ENCODE results near the gene ANKHD1.
"Not testable (repeated sequence)": the region's sequence is repeated elsewhere in the genome, so short reads cannot be mapped to it uniquely, and the experiment has no call there.

The ANKHD1 gene

DNA sequence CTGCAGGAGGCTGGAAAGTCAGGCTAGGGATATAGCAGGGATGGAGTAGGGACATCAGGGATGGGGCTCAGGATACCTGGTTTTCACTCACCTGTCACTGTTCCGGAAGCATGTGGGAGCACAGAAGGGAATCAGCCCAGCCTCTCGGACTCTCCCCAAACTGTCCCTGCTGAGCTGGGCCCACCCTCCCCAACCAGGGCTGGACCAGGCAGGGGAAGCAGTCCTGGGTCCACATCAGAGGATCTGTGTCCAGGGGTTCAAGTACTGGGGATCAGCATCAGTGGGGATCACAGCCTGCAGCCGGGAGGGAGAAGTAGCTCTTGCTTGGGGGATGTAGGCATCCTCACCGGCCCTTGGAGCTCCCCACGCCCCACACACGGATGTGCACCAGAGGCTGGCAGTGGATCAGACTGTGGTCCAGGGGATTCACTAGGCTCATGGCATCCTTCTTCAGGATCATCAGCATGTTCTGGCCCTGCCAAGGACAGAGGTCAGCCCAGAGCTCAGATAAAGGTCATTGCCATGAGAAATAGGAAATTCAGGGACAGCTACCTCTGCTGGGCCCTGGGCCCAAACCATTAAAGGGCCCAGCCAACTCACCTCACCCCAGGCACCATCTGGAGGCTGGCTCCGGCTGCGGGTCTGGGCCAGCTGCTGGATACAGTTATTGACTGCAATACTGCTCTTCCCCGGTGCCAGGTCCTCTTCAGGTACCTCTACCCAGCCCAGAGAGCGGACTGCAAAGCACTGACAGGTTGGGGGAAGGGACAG, 160.3 kb downstream of the ANKHD1 start:
- in situ Hi-C loops (cut with HindIII; ENCODE audit: low sequenced_read_pairs): no loop called here

DNA sequence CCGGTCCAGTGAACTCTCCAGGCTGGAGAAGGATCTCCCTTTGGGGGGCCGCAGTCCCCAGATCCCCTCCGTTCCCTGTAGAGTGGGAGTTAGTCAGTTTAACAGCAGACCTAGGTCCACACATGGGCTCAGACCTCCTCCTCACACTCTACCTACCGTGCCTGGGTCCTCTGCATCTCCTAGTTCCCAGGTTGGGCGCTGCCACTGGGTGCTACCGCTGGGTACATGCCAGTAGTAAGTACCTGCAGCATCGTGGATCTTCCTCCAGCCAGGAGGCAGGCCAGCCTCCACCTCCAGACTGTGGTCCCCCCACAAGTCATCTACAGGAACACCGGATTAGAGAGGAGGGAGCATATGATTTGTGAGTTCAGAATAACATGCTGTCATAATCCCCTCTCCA, 162.0 kb downstream of the ANKHD1 start:
- in situ Hi-C loops (cut with HindIII; ENCODE audit: low sequenced_read_pairs): no loop called here

DNA sequence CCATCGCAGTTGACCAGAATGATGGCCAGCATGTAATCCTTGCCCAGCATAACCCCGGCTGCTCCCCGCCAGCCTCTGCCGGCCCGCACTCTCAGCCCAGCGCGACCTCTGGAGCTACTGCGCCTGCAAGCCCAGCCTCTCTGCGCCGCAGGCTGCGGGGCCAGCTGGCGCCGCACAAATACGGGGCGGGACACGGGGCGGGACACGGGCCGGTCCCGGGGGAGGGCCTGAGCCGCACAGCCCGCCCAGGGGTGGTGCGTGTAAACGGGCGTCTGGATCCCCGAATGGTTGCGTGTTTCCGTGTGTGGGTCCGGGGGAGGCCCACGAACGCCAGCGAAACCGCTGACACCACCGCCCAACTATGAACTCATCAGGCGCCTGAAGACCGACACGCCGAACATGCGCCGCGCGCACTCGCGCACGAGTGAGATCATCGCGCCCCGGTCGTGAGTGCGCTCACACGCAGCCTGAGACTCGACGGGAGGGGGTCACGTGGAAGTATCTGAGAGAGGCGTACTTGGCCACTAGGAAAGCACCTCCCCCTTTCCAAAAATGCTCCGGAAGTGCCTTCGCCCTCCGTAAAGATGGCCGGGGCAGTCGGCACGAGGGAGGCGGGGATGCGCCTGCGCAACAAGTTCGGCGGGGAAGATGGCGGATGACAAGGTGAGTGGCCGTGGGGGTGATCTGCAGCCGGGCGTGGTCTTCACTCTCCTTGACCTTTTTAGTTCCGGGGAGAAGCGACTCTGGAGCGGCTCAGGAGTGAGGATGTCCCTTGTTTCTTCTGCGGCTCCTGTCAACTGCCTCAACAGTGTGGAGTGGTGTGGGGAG, 162.8 kb downstream of the ANKHD1 start, which contains the start of the genes APBB3 and SLC35A4:
Gene APBB3, minus strand, starts transcription at position 403 of the 828 bp plus-strand sequence. Its CDS starts 353 bp downstream, at position 50.
Gene SLC35A4, plus strand, starts transcription at position 633 of the 828 bp plus-strand sequence. CDS start 2,342 bp downstream, outside the sequence.
- in situ Hi-C loops (cut with HindIII; ENCODE audit: low sequenced_read_pairs): no loop called here

DNA sequence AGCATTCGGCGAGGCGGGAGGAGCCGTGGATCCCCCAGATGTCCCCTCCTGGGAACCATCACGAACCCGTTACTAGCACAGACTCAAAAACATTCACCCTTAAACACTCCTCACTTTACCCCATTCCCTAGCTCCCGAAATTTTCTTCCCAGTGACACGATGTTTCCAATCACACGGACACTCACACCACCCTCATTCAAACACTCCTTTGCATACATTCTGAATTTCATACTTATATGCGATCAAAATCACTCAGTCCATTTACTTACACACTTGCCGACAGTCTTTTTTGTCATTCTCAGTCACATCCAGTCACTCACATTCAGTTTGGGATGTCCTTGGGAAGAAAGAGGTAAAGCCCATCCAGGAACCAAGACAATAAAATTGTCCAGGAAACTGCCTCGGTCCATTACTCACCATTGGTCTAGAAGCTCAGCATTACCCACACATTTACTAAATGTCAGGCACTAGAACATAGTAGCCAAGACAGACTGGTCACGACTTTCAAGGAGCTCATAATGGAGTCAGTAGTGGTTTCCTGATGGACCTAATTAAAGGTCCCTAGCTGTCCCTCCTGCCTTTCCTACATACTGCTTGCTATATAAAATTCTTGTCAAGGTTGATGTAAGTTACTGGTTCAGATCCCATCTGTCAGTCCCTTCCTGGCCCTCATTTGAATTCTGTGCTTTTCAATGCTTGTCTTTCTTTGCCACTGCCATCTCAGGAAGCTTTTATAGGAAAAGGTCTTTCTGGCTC, 163.6 kb downstream of the ANKHD1 start:
- in situ Hi-C loops (cut with HindIII; ENCODE audit: low sequenced_read_pairs): no loop called here

DNA sequence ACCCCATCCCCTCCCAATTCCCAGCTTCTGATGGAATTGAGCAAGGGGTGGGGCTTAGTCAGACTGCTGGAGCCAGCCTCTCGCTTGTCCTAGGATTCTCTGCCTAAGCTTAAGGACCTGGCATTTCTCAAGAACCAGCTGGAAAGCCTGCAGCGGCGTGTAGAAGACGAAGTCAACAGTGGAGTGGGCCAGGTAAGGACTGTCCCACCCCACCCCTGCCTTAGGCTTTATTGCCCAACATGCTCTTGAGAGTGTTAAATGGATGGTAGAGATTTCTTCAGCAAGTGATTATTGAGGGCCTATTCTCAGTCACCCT, 164.1 kb downstream of the ANKHD1 start:
- in situ Hi-C loops (cut with HindIII; ENCODE audit: low sequenced_read_pairs): no loop called here

DNA sequence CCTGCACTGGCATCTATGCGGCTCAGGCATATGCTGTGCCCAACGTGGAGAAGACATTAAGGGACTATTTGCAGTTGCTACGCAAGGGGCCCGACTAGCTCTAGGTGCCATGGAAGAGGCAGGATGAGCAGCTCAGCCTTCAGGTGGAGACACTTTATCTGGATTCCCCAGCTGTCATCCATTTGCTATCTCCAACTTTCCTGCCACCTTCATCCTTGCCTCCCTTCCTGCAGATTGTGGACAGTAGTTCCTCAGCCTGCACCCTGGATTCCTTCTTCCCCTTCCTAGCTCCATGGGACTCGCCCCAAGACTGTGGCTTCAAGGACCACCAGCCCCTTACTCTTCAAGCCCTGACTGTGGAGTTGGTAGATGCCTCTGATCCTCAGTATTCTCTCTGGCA, 165.0 kb downstream of the ANKHD1 start:
- in situ Hi-C loops (cut with HindIII; ENCODE audit: low sequenced_read_pairs): no loop called here

DNA sequence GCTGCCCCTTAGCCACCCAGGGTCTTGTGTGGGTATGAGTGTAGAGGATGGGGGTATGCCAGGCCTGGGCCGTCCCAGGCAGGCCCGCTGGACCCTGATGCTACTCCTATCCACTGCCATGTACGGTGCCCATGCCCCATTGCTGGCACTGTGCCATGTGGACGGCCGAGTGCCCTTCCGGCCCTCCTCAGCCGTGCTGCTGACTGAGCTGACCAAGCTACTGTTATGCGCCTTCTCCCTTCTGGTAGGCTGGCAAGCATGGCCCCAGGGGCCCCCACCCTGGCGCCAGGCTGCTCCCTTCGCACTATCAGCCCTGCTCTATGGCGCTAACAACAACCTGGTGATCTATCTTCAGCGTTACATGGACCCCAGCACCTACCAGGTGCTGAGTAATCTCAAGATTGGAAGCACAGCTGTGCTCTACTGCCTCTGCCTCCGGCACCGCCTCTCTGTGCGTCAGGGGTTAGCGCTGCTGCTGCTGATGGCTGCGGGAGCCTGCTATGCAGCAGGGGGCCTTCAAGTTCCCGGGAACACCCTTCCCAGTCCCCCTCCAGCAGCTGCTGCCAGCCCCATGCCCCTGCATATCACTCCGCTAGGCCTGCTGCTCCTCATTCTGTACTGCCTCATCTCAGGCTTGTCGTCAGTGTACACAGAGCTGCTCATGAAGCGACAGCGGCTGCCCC, 165.6 kb downstream of the ANKHD1 start:
- in situ Hi-C loops (cut with HindIII; ENCODE audit: low sequenced_read_pairs): no loop called here

DNA sequence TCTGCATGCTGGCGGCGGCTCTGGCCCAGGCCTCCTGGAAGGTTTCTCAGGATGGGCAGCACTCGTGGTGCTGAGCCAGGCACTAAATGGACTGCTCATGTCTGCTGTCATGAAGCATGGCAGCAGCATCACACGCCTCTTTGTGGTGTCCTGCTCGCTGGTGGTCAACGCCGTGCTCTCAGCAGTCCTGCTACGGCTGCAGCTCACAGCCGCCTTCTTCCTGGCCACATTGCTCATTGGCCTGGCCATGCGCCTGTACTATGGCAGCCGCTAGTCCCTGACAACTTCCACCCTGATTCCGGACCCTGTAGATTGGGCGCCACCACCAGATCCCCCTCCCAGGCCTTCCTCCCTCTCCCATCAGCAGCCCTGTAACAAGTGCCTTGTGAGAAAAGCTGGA, 166.2 kb downstream of the ANKHD1 start:
- in situ Hi-C loops (cut with HindIII; ENCODE audit: low sequenced_read_pairs): no loop called here

DNA sequence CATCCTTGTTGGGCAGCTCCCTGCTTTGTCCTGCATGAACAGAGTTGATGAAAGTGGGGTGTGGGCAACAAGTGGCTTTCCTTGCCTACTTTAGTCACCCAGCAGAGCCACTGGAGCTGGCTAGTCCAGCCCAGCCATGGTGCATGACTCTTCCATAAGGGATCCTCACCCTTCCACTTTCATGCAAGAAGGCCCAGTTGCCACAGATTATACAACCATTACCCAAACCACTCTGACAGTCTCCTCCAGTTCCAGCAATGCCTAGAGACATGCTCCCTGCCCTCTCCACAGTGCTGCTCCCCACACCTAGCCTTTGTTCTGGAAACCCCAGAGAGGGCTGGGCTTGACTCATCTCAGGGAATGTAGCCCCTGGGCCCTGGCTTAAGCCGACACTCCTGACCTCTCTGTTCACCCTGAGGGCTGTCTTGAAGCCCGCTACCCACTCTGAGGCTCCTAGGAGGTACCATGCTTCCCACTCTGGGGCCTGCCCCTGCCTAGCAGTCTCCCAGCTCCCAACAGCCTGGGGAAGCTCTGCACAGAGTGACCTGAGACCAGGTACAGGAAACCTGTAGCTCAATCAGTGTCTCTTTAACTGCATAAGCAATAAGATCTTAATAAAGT, 166.9 kb downstream of the ANKHD1 start:
- in situ Hi-C loops (cut with HindIII; ENCODE audit: low sequenced_read_pairs): no loop called here

DNA sequence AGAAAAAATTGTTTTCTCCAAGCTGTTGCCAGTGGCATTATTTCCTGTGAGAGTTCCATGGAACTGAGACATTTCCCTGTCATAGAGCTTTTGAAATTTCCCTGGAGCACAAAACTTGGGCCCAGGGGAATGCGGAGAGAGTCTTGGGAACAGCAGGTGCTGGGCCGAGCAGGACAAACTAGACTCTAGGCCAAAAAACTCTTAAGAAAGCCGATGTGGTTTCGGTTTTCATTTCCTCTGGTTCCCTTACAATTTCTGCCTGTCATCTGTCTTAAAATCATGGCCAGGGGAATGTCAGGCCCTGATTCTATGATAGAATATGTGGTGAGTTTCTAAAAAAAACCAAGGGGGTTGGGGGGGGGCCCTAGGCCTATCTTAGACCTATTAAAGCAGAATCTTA, 167.6 kb downstream of the ANKHD1 start:
- in situ Hi-C loops (cut with HindIII; ENCODE audit: low sequenced_read_pairs): no loop called here

DNA sequence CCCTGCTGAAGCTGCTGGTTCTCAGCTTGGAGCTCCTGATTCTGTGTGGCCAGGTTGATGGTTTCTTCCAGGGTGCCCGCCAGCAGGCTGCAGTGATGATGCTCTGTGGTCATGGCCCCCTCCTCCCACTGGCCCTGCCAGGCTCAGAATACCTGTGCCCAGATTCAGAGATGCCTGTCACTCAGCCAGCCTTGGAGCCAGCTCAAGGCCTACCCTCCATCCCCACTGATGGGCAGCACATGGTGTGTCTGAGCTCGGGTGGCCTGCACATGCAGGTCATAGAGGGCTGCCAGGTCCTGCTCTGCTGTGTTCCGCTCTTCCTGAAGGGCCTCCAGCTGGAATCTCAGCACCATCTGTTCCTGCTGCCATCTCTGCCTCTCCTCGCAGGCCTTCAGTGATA, 168.4 kb downstream of the ANKHD1 start:
- in situ Hi-C loops (cut with HindIII; ENCODE audit: low sequenced_read_pairs): no loop called here

DNA sequence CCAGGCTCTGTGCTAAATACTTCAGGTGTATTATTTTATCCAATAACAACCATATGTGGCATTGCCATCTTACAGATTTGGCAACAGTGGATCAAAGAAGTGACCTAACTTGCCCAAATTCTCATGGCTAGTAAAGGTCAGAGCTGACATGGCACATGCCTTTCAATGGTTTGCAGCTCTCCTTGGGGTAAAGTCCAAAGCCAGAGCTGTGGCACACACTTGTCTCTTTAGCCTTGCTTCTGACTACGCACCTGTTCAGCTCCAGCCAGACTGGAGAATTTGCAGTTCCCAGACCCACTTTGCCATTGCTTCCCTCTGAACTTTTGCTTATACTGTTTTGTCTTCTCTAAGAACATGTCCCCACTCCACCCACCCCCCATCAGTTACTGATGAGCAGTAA, 168.9 kb downstream of the ANKHD1 start:
- in situ Hi-C loops (cut with HindIII; ENCODE audit: low sequenced_read_pairs): no loop called here

DNA sequence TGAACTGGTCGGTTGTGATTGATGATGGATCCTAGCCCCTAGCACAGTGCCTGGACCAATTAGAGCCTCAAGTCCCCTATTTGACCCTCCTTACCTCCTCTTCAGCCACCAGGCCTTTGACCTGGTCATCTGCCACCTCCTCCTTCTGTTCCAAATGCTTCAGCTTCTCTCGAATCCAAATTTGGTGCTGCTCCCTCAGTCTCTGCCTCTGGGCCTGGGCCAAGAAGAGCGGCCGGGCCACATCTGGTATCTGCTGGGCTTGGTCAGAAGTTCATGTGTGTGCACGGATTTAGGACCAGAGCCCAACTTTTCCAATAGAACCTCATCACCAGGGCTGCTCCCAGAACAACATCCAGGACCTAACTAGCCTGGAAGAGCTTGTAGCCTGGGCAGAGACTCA, 169.5 kb downstream of the ANKHD1 start:
- in situ Hi-C loops (cut with HindIII; ENCODE audit: low sequenced_read_pairs): no loop called here

DNA sequence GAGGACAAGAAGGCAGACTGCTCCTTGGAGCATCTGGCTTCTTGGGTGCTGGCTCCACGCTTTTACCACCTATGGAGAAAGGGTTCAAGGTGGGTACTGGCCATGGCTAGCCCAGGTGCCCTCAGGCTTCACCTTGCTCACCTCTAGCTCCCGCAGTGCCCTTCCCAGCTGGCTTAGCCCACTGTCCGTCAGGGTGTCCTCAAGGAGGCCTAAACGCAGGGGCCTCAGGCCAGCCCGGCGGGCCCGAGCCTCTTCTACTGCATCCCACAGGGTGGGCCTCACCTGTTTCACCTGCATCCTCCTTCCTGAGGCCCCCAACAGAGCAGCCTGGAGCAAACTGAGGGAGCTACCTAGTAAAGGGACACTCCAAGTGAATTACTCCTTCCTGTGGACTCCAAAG, 172.1 kb downstream of the ANKHD1 start:
- in situ Hi-C loops (cut with HindIII; ENCODE audit: low sequenced_read_pairs): no loop called here

DNA sequence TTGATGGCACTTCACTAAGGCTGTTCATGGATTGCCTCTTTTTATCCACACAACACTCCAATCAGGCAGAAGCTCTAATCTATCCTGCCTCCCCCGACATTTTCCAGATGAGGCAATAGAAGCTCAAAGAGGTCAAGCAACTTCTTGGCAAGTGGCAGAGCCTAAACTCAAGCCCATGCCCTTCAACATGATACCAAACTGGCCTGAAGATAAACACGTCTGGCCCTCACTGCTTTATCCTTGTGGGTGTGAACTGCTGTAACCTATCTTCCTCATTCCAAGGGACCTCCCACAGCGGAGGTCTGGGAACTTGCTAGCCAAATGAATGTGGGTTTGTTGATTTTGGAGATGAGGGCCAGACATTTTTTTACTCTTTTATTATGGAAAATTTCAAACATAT, 172.5 kb downstream of the ANKHD1 start:
- in situ Hi-C loops (cut with HindIII; ENCODE audit: low sequenced_read_pairs): no loop called here

DNA sequence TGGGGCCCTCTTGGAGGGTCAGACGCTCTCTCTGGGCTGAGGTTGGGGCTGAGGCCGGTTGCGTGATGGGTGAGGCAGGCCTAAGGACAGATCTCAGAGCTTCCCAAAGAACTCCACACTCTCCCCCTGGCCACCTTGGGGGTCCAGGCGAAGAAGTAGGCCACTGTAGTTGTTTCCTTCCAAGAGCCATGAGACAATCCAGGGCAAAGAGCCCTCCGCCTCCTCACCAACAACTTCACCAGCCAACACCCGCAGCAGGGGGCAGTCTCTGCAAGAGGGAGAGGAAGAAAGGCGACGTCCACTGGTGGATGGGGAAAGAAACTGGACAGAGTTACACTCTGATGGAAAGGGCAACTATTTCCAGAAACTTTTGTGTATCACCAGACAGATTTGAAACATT, 173.7 kb downstream of the ANKHD1 start:
- in situ Hi-C loops (cut with HindIII; ENCODE audit: low sequenced_read_pairs): no loop called here

DNA sequence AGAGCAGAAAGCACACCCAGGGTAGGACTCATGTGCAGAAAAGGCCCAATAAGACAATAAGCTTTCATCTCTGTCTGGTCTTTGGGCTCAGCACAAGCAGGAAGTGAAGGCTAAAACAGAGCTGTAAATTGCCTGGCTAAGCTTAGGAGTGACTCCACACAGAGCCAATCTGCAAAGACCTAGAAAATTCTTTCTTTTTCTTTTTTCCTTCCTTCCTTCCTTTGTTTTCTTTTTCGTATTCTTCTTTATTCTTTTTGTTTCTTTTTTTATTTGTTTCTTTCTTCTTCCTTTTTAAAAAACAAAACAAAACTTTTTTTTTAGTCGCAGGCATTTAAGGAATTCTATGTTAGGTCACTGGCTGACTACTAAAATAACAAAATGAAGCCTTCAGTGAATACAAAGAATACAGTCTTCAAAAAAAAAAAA, 175.2 kb downstream of the ANKHD1 start:
- in situ Hi-C loops (cut with HindIII; ENCODE audit: low sequenced_read_pairs): no loop called here

DNA sequence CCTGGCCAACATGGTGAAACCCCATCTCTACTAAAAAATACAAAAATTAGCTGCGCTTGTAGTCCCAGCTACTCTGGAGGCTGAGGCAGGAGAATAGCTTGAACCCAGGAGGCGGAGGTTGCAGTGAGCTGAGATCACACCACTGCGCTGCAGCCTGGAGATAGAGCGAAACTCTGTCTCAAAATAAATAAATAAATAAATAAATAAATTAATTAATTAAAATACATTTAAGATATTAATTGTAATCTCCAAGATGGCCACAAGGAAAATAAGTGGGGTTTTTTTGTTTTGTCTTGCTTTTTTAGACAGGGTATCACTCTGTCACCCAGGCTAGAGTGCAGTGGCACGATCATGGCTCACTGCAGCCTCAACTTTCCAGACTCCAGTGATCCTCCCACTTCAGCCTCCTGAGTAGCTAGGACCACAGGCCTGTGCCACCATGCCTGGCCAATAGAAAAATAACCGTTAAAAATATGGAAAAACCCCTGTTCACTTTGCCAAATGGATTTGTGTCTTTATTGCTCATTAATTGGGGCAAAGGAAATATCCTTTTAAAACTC, 177.6 kb downstream of the ANKHD1 start:
- in situ Hi-C loops (cut with HindIII; ENCODE audit: low sequenced_read_pairs): not testable (repeated sequence)

DNA sequence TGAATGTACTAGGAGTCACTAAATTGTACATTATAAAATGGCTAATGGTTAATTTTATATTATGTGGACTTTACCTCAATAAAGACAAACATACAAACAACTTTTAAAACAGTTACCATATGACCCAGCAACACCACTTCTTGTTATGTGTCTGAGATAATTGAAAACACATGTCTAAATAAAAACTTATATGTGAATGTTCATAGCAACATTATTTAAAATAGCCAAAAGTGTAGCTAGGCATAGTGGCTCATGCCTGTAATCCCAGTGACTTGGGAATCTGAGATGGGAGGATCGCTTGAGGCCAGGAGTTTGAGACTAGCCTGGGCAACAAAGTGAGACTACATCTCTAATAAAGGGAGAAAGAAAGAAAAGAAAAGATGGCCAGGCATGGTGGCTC, 185.9 kb downstream of the ANKHD1 start:
- in situ Hi-C loops (cut with HindIII; ENCODE audit: low sequenced_read_pairs): no loop called here
